GM18511 (cell line): ENCODE results near the gene AGPS.

Source experiments
- ATAC-seq: cut with Tn5 transposase; IDR thresholded peaks from one replicate; pipeline ENCODE4 v1.9.1; 2021; ENCODE audit warnings: mild to moderate bottlenecking, moderate library complexity; ENCODE audit not compliant: unreplicated experiment

Gene AGPS

GRCh38 chr2:177582000-177582399, 189.4 kb downstream of the AGPS start:
- ATAC-seq = no peak

GRCh38 chr2:177584030-177584692, 191.6 kb downstream of the AGPS start:
- no peak for ATAC-seq

GRCh38 chr2:177585234-177585863, 192.8 kb downstream of the AGPS start:
- ATAC-seq = no peak

GRCh38 chr2:177586154-177586553, 193.6 kb downstream of the AGPS start:
- ATAC-seq = no peak

- ATAC-seq = no peak
Observed at GRCh38 chr2:177587371-177587770, 194.8 kb downstream of the AGPS start.

GRCh38 chr2:177588671-177589070, 196.1 kb downstream of the AGPS start:
- ATAC-seq = no peak

- no peak for ATAC-seq
Observed at GRCh38 chr2:177589186-177589585, 196.6 kb downstream of the AGPS start.

GRCh38 chr2:177592397-177592796, 199.8 kb downstream of the AGPS start:
- ATAC-seq = no peak

GRCh38 chr2:177592945-177593344, 200.4 kb downstream of the AGPS start:
- no peak for ATAC-seq

GRCh38 chr2:177593402-177593801, 200.8 kb downstream of the AGPS start:
- ATAC-seq = no peak
